ENCODE data around the gene CNOT4.
"Not testable (repeated sequence)": the region's sequence is repeated elsewhere in the genome, so short reads cannot be mapped to it uniquely, and the experiment has no call there.

Gene CNOT4

GRCh38 chr7:135355377-135356048, 154.4 kb downstream of the CNOT4 start:
- no peak overlapping the region for H3K4me2 ChIP-seq (ENCODE audit: low read length)
- H3K27me3 ChIP-seq (ENCODE audit: control insufficient read depth, insufficient read depth, low read length): no peaks in the 10 kb centered on the region
- no peak overlapping the region for H3K9ac ChIP-seq (ENCODE audit: low read depth, low read length)

GRCh38 chr7:135353832-135354231, 156.1 kb downstream of the CNOT4 start:
- no peaks in the 10 kb centered on the region for H3K36me3 ChIP-seq (ENCODE audit: insufficient read depth, low read length)
- no peaks in the 10 kb centered on the region for H3K27me3 ChIP-seq (ENCODE audit: control insufficient read depth, insufficient read depth, low read length)
- H3K9ac ChIP-seq (ENCODE audit: low read depth, low read length): no peak overlapping the region
- no peaks in the 10 kb centered on the region for H3K9me3 ChIP-seq (replicated peaks; ENCODE audit: low read length)
- no peak overlapping the region for H3K4me3 ChIP-seq (ENCODE audit: low read length)
- peaks cover 5% of the 10 kb centered on the region for H3K4me1 ChIP-seq (ENCODE audit: control insufficient read depth, insufficient read depth, low read length)
- no peak overlapping the region for H3K4me2 ChIP-seq (ENCODE audit: low read length)

More at GRCh38 chr7:135355377-135356048, 154.4 kb downstream of the CNOT4 start:
- Histone ChIP-seq H3K4me3 (ENCODE audit: low read length) (no peak overlapping the region), H3K36me3 (ENCODE audit: insufficient read depth, low read length) (no peaks in the 10 kb centered on the region), H3K4me1 (ENCODE audit: control insufficient read depth, insufficient read depth, low read length) (no peaks in the 10 kb centered on the region), H3K9me3 (replicated peaks; ENCODE audit: low read length) (no peaks in the 10 kb centered on the region)

- no peaks in the 10 kb centered on the region for H3K36me3 ChIP-seq (ENCODE audit: insufficient read depth, low read length)
- no peak overlapping the region for H3K4me2 ChIP-seq (ENCODE audit: low read length)
- peaks cover 5% of the 10 kb centered on the region for H3K4me1 ChIP-seq (ENCODE audit: control insufficient read depth, insufficient read depth, low read length)
- H3K9ac ChIP-seq (ENCODE audit: low read depth, low read length): no peak overlapping the region
- H3K27me3 ChIP-seq (ENCODE audit: control insufficient read depth, insufficient read depth, low read length): no peaks in the 10 kb centered on the region
- H3K9me3 ChIP-seq (replicated peaks; ENCODE audit: low read length): no peaks in the 10 kb centered on the region
- no peak overlapping the region for H3K4me3 ChIP-seq (ENCODE audit: low read length)
These were observed 157.6 kb downstream of the CNOT4 start for GRCh38 chr7:135352285-135352684.

GRCh38 chr7:135351070-135351469, 158.8 kb downstream of the CNOT4 start:
- H3K36me3 ChIP-seq (ENCODE audit: insufficient read depth, low read length): not testable (repeated sequence)

GRCh38 chr7:135349746-135350145, 160.2 kb downstream of the CNOT4 start:
- Histone ChIP-seq H3K9me3 (replicated peaks; ENCODE audit: low read length) (no peaks in the 10 kb centered on the region), H3K27me3 (ENCODE audit: control insufficient read depth, insufficient read depth, low read length) (no peaks in the 10 kb centered on the region), H3K9ac (ENCODE audit: low read depth, low read length) (no peak overlapping the region), H3K4me1 (ENCODE audit: control insufficient read depth, insufficient read depth, low read length) (peaks cover 5% of the 10 kb centered on the region), H3K4me3 (ENCODE audit: low read length) (no peak overlapping the region), H3K36me3 (ENCODE audit: insufficient read depth, low read length) (no peaks in the 10 kb centered on the region), H3K4me2 (ENCODE audit: low read length) (no peak overlapping the region)

More at GRCh38 chr7:135351070-135351469, 158.8 kb downstream of the CNOT4 start:
- H3K4me2 ChIP-seq (ENCODE audit: low read length); H3K4me3 ChIP-seq (ENCODE audit: low read length); H3K9me3 ChIP-seq (replicated peaks; ENCODE audit: low read length); H3K27me3 ChIP-seq (ENCODE audit: control insufficient read depth, insufficient read depth, low read length); H3K4me1 ChIP-seq (ENCODE audit: control insufficient read depth, insufficient read depth, low read length); H3K9ac ChIP-seq (ENCODE audit: low read depth, low read length): not testable (repeated sequence)

- Histone ChIP-seq H3K4me2 (ENCODE audit: low read length) (no peak overlapping the region), H3K27me3 (ENCODE audit: control insufficient read depth, insufficient read depth, low read length) (peaks cover 1% of the 10 kb centered on the region), H3K4me3 (ENCODE audit: low read length) (no peak overlapping the region), H3K9ac (ENCODE audit: low read depth, low read length) (no peak overlapping the region), H3K9me3 (replicated peaks; ENCODE audit: low read length) (no peaks in the 10 kb centered on the region), H3K36me3 (ENCODE audit: insufficient read depth, low read length) (no peaks in the 10 kb centered on the region), H3K4me1 (ENCODE audit: control insufficient read depth, insufficient read depth, low read length) (peaks cover 5% of the 10 kb centered on the region)
These were observed 161.4 kb downstream of the CNOT4 start for GRCh38 chr7:135348493-135348892.

- no peaks in the 10 kb centered on the region for H3K36me3 ChIP-seq (ENCODE audit: insufficient read depth, low read length)
- no peak overlapping the region for H3K4me2 ChIP-seq (ENCODE audit: low read length)
- no peak overlapping the region for H3K9ac ChIP-seq (ENCODE audit: low read depth, low read length)
- H3K9me3 ChIP-seq (replicated peaks; ENCODE audit: low read length): no peaks in the 10 kb centered on the region
- no peaks in the 10 kb centered on the region for H3K4me1 ChIP-seq (ENCODE audit: control insufficient read depth, insufficient read depth, low read length)
- H3K27me3 ChIP-seq (ENCODE audit: control insufficient read depth, insufficient read depth, low read length): peaks cover 11% of the 10 kb centered on the region
- H3K4me3 ChIP-seq (ENCODE audit: low read length): no peak overlapping the region
These were observed 166.5 kb downstream of the CNOT4 start for GRCh38 chr7:135343361-135343760.

GRCh38 chr7:135342887-135343286, 167.0 kb downstream of the CNOT4 start:
- Histone ChIP-seq H3K4me2 (ENCODE audit: low read length) (no peak overlapping the region), H3K9me3 (replicated peaks; ENCODE audit: low read length) (no peaks in the 10 kb centered on the region), H3K9ac (ENCODE audit: low read depth, low read length) (no peak overlapping the region), H3K4me3 (ENCODE audit: low read length) (no peak overlapping the region), H3K4me1 (ENCODE audit: control insufficient read depth, insufficient read depth, low read length) (no peaks in the 10 kb centered on the region), H3K36me3 (ENCODE audit: insufficient read depth, low read length) (no peaks in the 10 kb centered on the region), H3K27me3 (ENCODE audit: control insufficient read depth, insufficient read depth, low read length) (peaks cover 11% of the 10 kb centered on the region)

- no peak overlapping the region for H3K4me2 ChIP-seq (ENCODE audit: low read length)
- no peaks in the 10 kb centered on the region for H3K36me3 ChIP-seq (ENCODE audit: insufficient read depth, low read length)
- no peaks in the 10 kb centered on the region for H3K9me3 ChIP-seq (replicated peaks; ENCODE audit: low read length)
- H3K27me3 ChIP-seq (ENCODE audit: control insufficient read depth, insufficient read depth, low read length): peaks cover 11% of the 10 kb centered on the region
- no peak overlapping the region for H3K4me3 ChIP-seq (ENCODE audit: low read length)
- no peak overlapping the region for H3K9ac ChIP-seq (ENCODE audit: low read depth, low read length)
- H3K4me1 ChIP-seq (ENCODE audit: control insufficient read depth, insufficient read depth, low read length): no peaks in the 10 kb centered on the region
These were observed 168.9 kb downstream of the CNOT4 start for GRCh38 chr7:135341049-135341448.

- Histone ChIP-seq H3K4me3 (ENCODE audit: low read length) (no peak overlapping the region), H3K4me2 (ENCODE audit: low read length) (no peak overlapping the region), H3K9me3 (replicated peaks; ENCODE audit: low read length) (no peaks in the 10 kb centered on the region), H3K4me1 (ENCODE audit: control insufficient read depth, insufficient read depth, low read length) (no peaks in the 10 kb centered on the region), H3K27me3 (ENCODE audit: control insufficient read depth, insufficient read depth, low read length) (peaks cover 5% of the 10 kb centered on the region), H3K36me3 (ENCODE audit: insufficient read depth, low read length) (no peaks in the 10 kb centered on the region), H3K9ac (ENCODE audit: low read depth, low read length) (no peak overlapping the region)
These were observed 171.8 kb downstream of the CNOT4 start for GRCh38 chr7:135337977-135338550.

- H3K4me1 ChIP-seq (ENCODE audit: control insufficient read depth, insufficient read depth, low read length): no peaks in the 10 kb centered on the region
- no peaks in the 10 kb centered on the region for H3K36me3 ChIP-seq (ENCODE audit: insufficient read depth, low read length)
- no peak overlapping the region for H3K4me2 ChIP-seq (ENCODE audit: low read length)
- H3K9me3 ChIP-seq (replicated peaks; ENCODE audit: low read length): no peaks in the 10 kb centered on the region
- H3K9ac ChIP-seq (ENCODE audit: low read depth, low read length): no peak overlapping the region
- no peak overlapping the region for H3K4me3 ChIP-seq (ENCODE audit: low read length)
- no peaks in the 10 kb centered on the region for H3K27me3 ChIP-seq (ENCODE audit: control insufficient read depth, insufficient read depth, low read length)
These were observed 172.4 kb downstream of the CNOT4 start for GRCh38 chr7:135337506-135337905.

- Histone ChIP-seq H3K9ac (ENCODE audit: low read depth, low read length) (no peak overlapping the region), H3K4me3 (ENCODE audit: low read length) (no peak overlapping the region), H3K36me3 (ENCODE audit: insufficient read depth, low read length) (no peaks in the 10 kb centered on the region), H3K9me3 (replicated peaks; ENCODE audit: low read length) (no peaks in the 10 kb centered on the region), H3K27me3 (ENCODE audit: control insufficient read depth, insufficient read depth, low read length) (no peaks in the 10 kb centered on the region), H3K4me1 (ENCODE audit: control insufficient read depth, insufficient read depth, low read length) (no peaks in the 10 kb centered on the region), H3K4me2 (ENCODE audit: low read length) (no peak overlapping the region)
These were observed 174.2 kb downstream of the CNOT4 start for GRCh38 chr7:135335628-135336139.

All from skeletal muscle satellite cell (primary cell).